SK-N-SH (cell line): Measurements from ENCODE around the gene PRKN.

Experiments used
- CTCF ChIP-seq: fragments of 200-600 bp; sonication (generic); IDR thresholded peaks from 2 replicates; pipeline ENCODE4 v1.6.1; 2017; ENCODE audit warnings: antibody characterized with exemption, mild to moderate bottlenecking, moderate library complexity
- EP300 ChIP-seq, 2 experiments: IDR thresholded peaks; 2 replicates each; pipeline versions ENCODE4 v1.4.0 to v1.6.1; 2012; ENCODE audit warnings: borderline replicate concordance in 1 of 2, low read depth in 1 of 2, low read length in 1 of 2
- IRF3 ChIP-seq: fragments of 150-350 bp; IDR thresholded peaks from 2 replicates; pipeline ENCODE4 v1.6.1; 2016; ENCODE audit warnings: mild to moderate bottlenecking, low read depth, low read length
- RCOR1 ChIP-seq: fragments of 150-350 bp; IDR thresholded peaks from 2 replicates; pipeline ENCODE4 v1.6.1; 2017; ENCODE audit warnings: antibody characterized with exemption, low read length
- REST ChIP-seq: IDR thresholded peaks from 2 replicates; pipeline ENCODE4 v1.6.1; 2012; ENCODE audit warnings: mild to moderate bottlenecking, low read depth, low read length, moderate library complexity
- SMC3 ChIP-seq: IDR thresholded peaks from 2 replicates; pipeline ENCODE4 v1.6.1; 2012; ENCODE audit warnings: low read depth, low read length, improper control_type of control experiment
- TAF1 ChIP-seq: IDR thresholded peaks from 2 replicates; pipeline ENCODE4 v1.6.1; 2012; ENCODE audit warnings: low read depth, mild to moderate bottlenecking, low read length, moderate library complexity, borderline replicate concordance
- ZBTB33 ChIP-seq: IDR thresholded peaks from 2 replicates; pipeline ENCODE4 v1.4.0; 2012; ENCODE audit warnings: low read depth, borderline replicate concordance

GRCh38 chr6:162395181-162395580 is 332.4 kb downstream of the PRKN start:
- TF ChIP-seq CTCF, result no peak
- TF ChIP-seq SMC3, result no peak
- TF ChIP-seq ZBTB33, result no peak
- no peak for TF ChIP-seq IRF3
- TF ChIP-seq EP300 (IDR thresholded peaks at IDR 0.05; ENCODE audit: borderline replicate concordance in 1 of 2, low read depth in 1 of 2, low read length in 1 of 2), result no peak
- no peak for TF ChIP-seq RCOR1
- no peak for TF ChIP-seq TAF1
- TF ChIP-seq REST, result no peak
